ENCODE measurements around the gene DBR1.

DBR1 gene, protein sequence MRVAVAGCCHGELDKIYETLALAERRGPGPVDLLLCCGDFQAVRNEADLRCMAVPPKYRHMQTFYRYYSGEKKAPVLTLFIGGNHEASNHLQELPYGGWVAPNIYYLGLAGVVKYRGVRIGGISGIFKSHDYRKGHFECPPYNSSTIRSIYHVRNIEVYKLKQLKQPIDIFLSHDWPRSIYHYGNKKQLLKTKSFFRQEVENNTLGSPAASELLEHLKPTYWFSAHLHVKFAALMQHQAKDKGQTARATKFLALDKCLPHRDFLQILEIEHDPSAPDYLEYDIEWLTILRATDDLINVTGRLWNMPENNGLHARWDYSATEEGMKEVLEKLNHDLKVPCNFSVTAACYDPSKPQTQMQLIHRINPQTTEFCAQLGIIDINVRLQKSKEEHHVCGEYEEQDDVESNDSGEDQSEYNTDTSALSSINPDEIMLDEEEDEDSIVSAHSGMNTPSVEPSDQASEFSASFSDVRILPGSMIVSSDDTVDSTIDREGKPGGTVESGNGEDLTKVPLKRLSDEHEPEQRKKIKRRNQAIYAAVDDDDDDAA

DNA sequence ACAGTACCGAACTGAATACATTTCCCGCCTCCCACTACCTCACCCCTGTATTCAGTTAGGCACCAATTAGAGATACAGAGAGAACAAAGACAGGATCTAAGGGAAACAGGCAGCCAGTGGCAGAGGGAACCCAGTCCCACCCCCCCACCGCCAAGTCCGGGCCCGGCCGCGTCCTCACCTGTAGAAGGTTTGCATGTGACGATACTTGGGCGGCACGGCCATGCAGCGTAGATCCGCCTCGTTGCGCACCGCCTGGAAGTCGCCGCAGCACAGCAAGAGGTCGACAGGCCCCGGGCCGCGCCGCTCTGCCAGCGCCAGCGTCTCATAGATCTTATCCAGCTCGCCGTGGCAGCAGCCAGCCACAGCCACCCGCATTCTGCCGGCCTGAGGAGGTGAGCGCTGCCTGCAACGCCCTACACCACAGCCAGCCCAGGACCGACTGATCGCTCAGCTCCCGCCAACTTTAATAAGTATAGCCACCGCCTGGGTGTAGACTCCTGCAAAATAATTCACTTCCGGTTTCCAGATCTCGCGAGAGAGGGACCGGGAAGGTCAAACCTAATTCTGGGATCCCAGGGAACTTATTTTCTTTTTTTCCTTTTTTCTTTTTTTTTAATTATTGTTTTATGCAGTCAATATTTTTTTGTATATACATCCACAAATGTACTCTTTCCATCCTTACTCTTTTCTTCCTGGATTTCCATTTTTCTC, at the start of gene DBR1:
TSS of gene DBR1 (minus strand) at position 501 of the 711 bp plus-strand sequence. CDS start at position 375, 126 bp downstream.
- H3K4me3 ChIP-seq (ENCODE audit: low read length): peak within 1 kb of the TSS; percentile 91
- peak within 1 kb of the TSS; percentile 89 for H3K9ac ChIP-seq (ENCODE audit: low read length)
- no peaks in the 10 kb centered on the region for H3K27me3 ChIP-seq (replicated peaks; ENCODE audit: control insufficient read depth, insufficient read depth, low read length)
- DNase-seq (ENCODE audit: low read depth): peak; percentile 95
- H3K36me3 ChIP-seq (ENCODE audit: control insufficient read depth, insufficient read depth, low read length, severe bottlenecking): peaks cover 23% of the 10 kb centered on the region
- no peaks in the 10 kb centered on the region for H3K9me3 ChIP-seq (ENCODE audit: control insufficient read depth, low read length)
- peaks cover 3% of the 10 kb centered on the region for H3K4me1 ChIP-seq (ENCODE audit: control insufficient read depth, insufficient read depth, low read length)

GRCh38 chr3:138222942-138223287, 48.2 kb upstream of the DBR1 start:
- Histone ChIP-seq H3K27me3 (replicated peaks; ENCODE audit: control insufficient read depth, insufficient read depth, low read length) (no peaks in the 10 kb centered on the region), H3K9ac (ENCODE audit: low read length) (no peak overlapping the region), H3K4me1 (ENCODE audit: control insufficient read depth, insufficient read depth, low read length) (peaks cover 30% of the 10 kb centered on the region), H3K4me3 (ENCODE audit: low read length) (no peak overlapping the region), H3K36me3 (ENCODE audit: control insufficient read depth, insufficient read depth, low read length, severe bottlenecking) (peaks cover 69% of the 10 kb centered on the region), H3K9me3 (ENCODE audit: control insufficient read depth, low read length) (no peaks in the 10 kb centered on the region)
- DNase-seq (ENCODE audit: low read depth): no peak

GRCh38 chr3:138222131-138222941, 47.6 kb upstream of the DBR1 start:
- H3K9me3 ChIP-seq (ENCODE audit: control insufficient read depth, low read length): no peaks in the 10 kb centered on the region
- H3K4me1 ChIP-seq (ENCODE audit: control insufficient read depth, insufficient read depth, low read length): peaks cover 30% of the 10 kb centered on the region
- no peak for DNase-seq (ENCODE audit: low read depth)
- H3K27me3 ChIP-seq (replicated peaks; ENCODE audit: control insufficient read depth, insufficient read depth, low read length): no peaks in the 10 kb centered on the region
- H3K4me3 ChIP-seq (ENCODE audit: low read length): no peak overlapping the region
- no peak overlapping the region for H3K9ac ChIP-seq (ENCODE audit: low read length)
- H3K36me3 ChIP-seq (ENCODE audit: control insufficient read depth, insufficient read depth, low read length, severe bottlenecking): peaks cover 69% of the 10 kb centered on the region

DNA sequence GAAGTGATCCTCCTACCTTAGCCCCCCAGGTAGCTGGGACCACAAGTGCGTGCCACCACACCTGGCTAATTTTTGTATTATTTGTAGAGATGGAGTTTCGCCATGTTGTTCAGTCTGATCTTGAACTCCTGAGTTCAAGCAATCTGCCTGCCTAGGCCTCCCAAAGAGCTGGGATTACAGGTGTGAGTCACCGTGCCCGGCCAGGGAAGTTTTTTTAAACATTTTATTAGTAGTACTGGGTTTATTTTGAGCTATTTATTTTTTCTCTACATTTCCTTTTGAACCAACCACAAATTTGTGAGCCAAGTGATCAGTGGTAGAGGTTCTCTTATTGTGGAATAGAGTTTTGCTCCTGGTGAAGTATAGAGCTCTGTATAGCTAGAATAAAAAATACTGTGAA, 46.1 kb upstream of the DBR1 start:
- no peaks in the 10 kb centered on the region for H3K9me3 ChIP-seq (ENCODE audit: control insufficient read depth, low read length)
- H3K9ac ChIP-seq (ENCODE audit: low read length): no peak overlapping the region

GRCh38 chr3:138220242-138220641, 45.5 kb upstream of the DBR1 start:
- Histone ChIP-seq H3K4me1 (ENCODE audit: control insufficient read depth, insufficient read depth, low read length) (peaks cover 30% of the 10 kb centered on the region), H3K9me3 (ENCODE audit: control insufficient read depth, low read length) (no peaks in the 10 kb centered on the region), H3K27me3 (replicated peaks; ENCODE audit: control insufficient read depth, insufficient read depth, low read length) (no peaks in the 10 kb centered on the region), H3K4me3 (ENCODE audit: low read length) (no peak overlapping the region), H3K9ac (ENCODE audit: low read length) (no peak overlapping the region), H3K36me3 (ENCODE audit: control insufficient read depth, insufficient read depth, low read length, severe bottlenecking) (peaks cover 65% of the 10 kb centered on the region)
- DNase-seq (ENCODE audit: low read depth): no peak

More for the DNA sequence above, 46.1 kb upstream of the DBR1 start:
- Histone ChIP-seq H3K27me3 (replicated peaks; ENCODE audit: control insufficient read depth, insufficient read depth, low read length) (no peaks in the 10 kb centered on the region), H3K4me3 (ENCODE audit: low read length) (no peak overlapping the region), H3K36me3 (ENCODE audit: control insufficient read depth, insufficient read depth, low read length, severe bottlenecking) (peaks cover 67% of the 10 kb centered on the region), H3K4me1 (ENCODE audit: control insufficient read depth, insufficient read depth, low read length) (peaks cover 30% of the 10 kb centered on the region)
- no peak for DNase-seq (ENCODE audit: low read depth)

GRCh38 chr3:138219255-138219654, 44.5 kb upstream of the DBR1 start:
- Histone ChIP-seq H3K4me1 (ENCODE audit: control insufficient read depth, insufficient read depth, low read length) (peaks cover 30% of the 10 kb centered on the region), H3K36me3 (ENCODE audit: control insufficient read depth, insufficient read depth, low read length, severe bottlenecking) (peaks cover 56% of the 10 kb centered on the region), H3K27me3 (replicated peaks; ENCODE audit: control insufficient read depth, insufficient read depth, low read length) (no peaks in the 10 kb centered on the region), H3K9ac (ENCODE audit: low read length) (no peak overlapping the region), H3K4me3 (ENCODE audit: low read length) (no peak overlapping the region), H3K9me3 (ENCODE audit: control insufficient read depth, low read length) (no peaks in the 10 kb centered on the region)
- DNase-seq (ENCODE audit: low read depth): no peak

- H3K4me3 ChIP-seq (ENCODE audit: low read length): no peak overlapping the region
- no peak for DNase-seq (ENCODE audit: low read depth)
- peaks cover 44% of the 10 kb centered on the region for H3K36me3 ChIP-seq (ENCODE audit: control insufficient read depth, insufficient read depth, low read length, severe bottlenecking)
- H3K27me3 ChIP-seq (replicated peaks; ENCODE audit: control insufficient read depth, insufficient read depth, low read length): no peaks in the 10 kb centered on the region
- H3K4me1 ChIP-seq (ENCODE audit: control insufficient read depth, insufficient read depth, low read length): peaks cover 8% of the 10 kb centered on the region
- no peak overlapping the region for H3K9ac ChIP-seq (ENCODE audit: low read length)
- no peaks in the 10 kb centered on the region for H3K9me3 ChIP-seq (ENCODE audit: control insufficient read depth, low read length)
Observed at GRCh38 chr3:138213398-138214085, 38.8 kb upstream of the DBR1 start.

DNA sequence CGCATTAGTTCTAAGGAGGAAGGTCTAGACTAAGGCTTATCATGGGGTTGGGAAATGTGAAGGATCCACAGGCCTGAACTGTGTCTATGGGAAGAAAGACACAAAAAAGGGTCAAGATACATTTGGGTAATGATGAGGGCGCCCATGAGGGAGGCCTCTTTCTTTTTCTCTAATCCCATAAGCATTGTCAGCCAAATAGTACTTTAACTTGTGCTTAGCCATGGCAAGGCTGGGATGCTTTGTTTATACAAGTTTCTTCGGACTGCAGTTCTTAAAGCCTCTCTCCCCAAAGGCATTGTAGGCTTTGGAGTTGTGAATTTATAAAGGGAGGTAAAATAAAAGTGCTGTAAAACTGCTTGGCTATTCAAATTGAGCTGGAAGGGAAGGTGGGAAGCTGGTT, 35.8 kb upstream of the DBR1 start:
- Histone ChIP-seq H3K4me3 (ENCODE audit: low read length) (no peak overlapping the region), H3K9ac (ENCODE audit: low read length) (no peak overlapping the region), H3K4me1 (ENCODE audit: control insufficient read depth, insufficient read depth, low read length) (peaks cover 7% of the 10 kb centered on the region), H3K27me3 (replicated peaks; ENCODE audit: control insufficient read depth, insufficient read depth, low read length) (no peaks in the 10 kb centered on the region), H3K36me3 (ENCODE audit: control insufficient read depth, insufficient read depth, low read length, severe bottlenecking) (peaks cover 38% of the 10 kb centered on the region), H3K9me3 (ENCODE audit: control insufficient read depth, low read length) (no peaks in the 10 kb centered on the region)
- no peak for DNase-seq (ENCODE audit: low read depth)

DNA sequence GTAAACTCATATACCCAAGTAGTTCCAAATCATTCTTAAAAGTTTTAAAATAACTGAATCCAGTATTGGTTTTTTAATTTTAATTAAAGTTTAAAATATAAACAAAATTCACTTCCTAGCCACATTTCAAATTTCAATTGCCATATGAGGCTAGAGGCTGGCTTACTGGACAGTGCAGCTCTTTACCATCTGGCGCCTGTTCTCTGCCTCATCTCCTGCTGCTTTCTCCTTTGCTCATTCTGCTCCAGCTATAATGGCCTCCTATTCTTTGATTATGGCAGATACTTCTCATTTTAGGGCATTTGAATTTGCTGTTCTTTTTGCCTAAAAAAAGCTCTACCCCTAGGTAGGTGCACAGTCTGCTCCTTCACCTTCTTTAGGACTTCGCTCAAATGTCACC, 31.5 kb upstream of the DBR1 start:
- Histone ChIP-seq H3K4me1 (ENCODE audit: control insufficient read depth, insufficient read depth, low read length) (peaks cover 6% of the 10 kb centered on the region), H3K9me3 (ENCODE audit: control insufficient read depth, low read length) (no peaks in the 10 kb centered on the region)

GRCh38 chr3:138205527-138205926, 30.8 kb upstream of the DBR1 start:
- no peak overlapping the region for H3K9ac ChIP-seq (ENCODE audit: low read length)
- no peaks in the 10 kb centered on the region for H3K9me3 ChIP-seq (ENCODE audit: control insufficient read depth, low read length)
- DNase-seq (ENCODE audit: low read depth): no peak
- H3K4me3 ChIP-seq (ENCODE audit: low read length): no peak overlapping the region
- peaks cover 31% of the 10 kb centered on the region for H3K36me3 ChIP-seq (ENCODE audit: control insufficient read depth, insufficient read depth, low read length, severe bottlenecking)
- peaks cover 5% of the 10 kb centered on the region for H3K4me1 ChIP-seq (ENCODE audit: control insufficient read depth, insufficient read depth, low read length)
- no peaks in the 10 kb centered on the region for H3K27me3 ChIP-seq (replicated peaks; ENCODE audit: control insufficient read depth, insufficient read depth, low read length)

More for the DNA sequence above, 31.5 kb upstream of the DBR1 start:
- no peak for DNase-seq (ENCODE audit: low read depth)
- Histone ChIP-seq H3K4me3 (ENCODE audit: low read length) (no peak overlapping the region), H3K9ac (ENCODE audit: low read length) (no peak overlapping the region), H3K36me3 (ENCODE audit: control insufficient read depth, insufficient read depth, low read length, severe bottlenecking) (peaks cover 31% of the 10 kb centered on the region), H3K27me3 (replicated peaks; ENCODE audit: control insufficient read depth, insufficient read depth, low read length) (no peaks in the 10 kb centered on the region)

Data from adipocyte (in vitro differentiated cells).